PC-3 (cell line): ENCODE measurements around the gene NPFFR2. TPM values are rescaled to one million over a fixed set of nuclear protein-coding genes. Genes with fewer than 3 reads are reported as not detected.

Experiments used
- ATAC-seq: fragments of 200-7000 bp; cut with Tn5 transposase; 2 replicates; pipeline ENCODE4 v1.9.1; 2020; ENCODE audit warnings: mild to moderate bottlenecking, moderate library complexity
- BruUV-seq: library from RNA; stranded (reverse); fragments of 400-500 nt; replicated peaks from 2 replicates; lab custom pipeline; 2021; lab: Mats Ljungman, UMichigan
- CTCF ChIA-PET: fragments of 300-600 bp; sonication (Branson Sonifier 250); formaldehyde crosslinking; loops from one replicate; lab custom pipeline; 2022; ENCODE audit warnings: antibody characterized with exemption; lab: Charles Lee
- POLR2A ChIA-PET: fragments of 300-600 bp; sonication (Branson Sonifier 250); formaldehyde crosslinking; loops from one replicate; lab custom pipeline; 2022; ENCODE audit warnings: antibody characterized with exemption; ENCODE audit not compliant: unreplicated experiment; lab: Charles Lee
- DNase-seq: peaks from one replicate; pipeline ENCODE4 v3.0.0-alpha.2; 2015
- H2AFZ ChIP-seq: fragments of 300-600 bp; sonication (generic); 2 replicates; pipeline ENCODE4 v1.6.0; 2016; ENCODE audit warnings: antibody characterized with exemption, low read length
- H3F3A ChIP-seq: fragments of 300-600 bp; sonication (generic); one replicate; pipeline ENCODE4 v1.6.0; 2017; ENCODE audit warnings: antibody characterized with exemption, low read length, control low read depth, mild to moderate bottlenecking; ENCODE audit not compliant: unreplicated experiment
- H3K27ac ChIP-seq: fragments of 300-600 bp; sonication (generic); 2 replicates; pipeline ENCODE4 v1.5.1; 2016; ENCODE audit warnings: mild to moderate bottlenecking, low read length
- H3K27me3 ChIP-seq: fragments of 300-600 bp; sonication (generic); 2 replicates; pipeline ENCODE4 v1.6.1; 2016; ENCODE audit warnings: low read length, mixed read lengths
- H3K36me3 ChIP-seq: fragments of 300-600 bp; sonication (generic); 2 replicates; pipeline ENCODE4 v1.6.1; 2016; ENCODE audit warnings: low read depth, mixed run types, low read length, mixed read lengths
- H3K4me1 ChIP-seq: fragments of 300-600 bp; sonication (generic); 2 replicates; pipeline ENCODE4 v1.5.1; 2016; ENCODE audit warnings: low read length; ENCODE audit not compliant: insufficient read depth
- H3K4me2 ChIP-seq: fragments of 300-600 bp; sonication (generic); 2 replicates; pipeline ENCODE4 v1.6.0; 2016; ENCODE audit warnings: low read length
- H3K4me3 ChIP-seq: fragments of 300-600 bp; sonication (generic); 2 replicates; pipeline ENCODE4 v1.5.1; 2016; ENCODE audit warnings: mild to moderate bottlenecking, low read length, mixed read lengths
- H3K79me2 ChIP-seq: fragments of 300-600 bp; sonication (generic); 2 replicates; pipeline ENCODE4 v1.6.1; 2017; ENCODE audit warnings: low read length, mixed read lengths
- H3K9ac ChIP-seq: fragments of 300-600 bp; sonication (generic); 2 replicates; pipeline ENCODE4 v1.6.0; 2016; ENCODE audit warnings: mild to moderate bottlenecking, low read length
- H3K9me2 ChIP-seq: fragments of 300-600 bp; sonication (generic); replicated peaks from 2 replicates; pipeline ENCODE4 v1.6.1; 2016; ENCODE audit warnings: mixed run types, low read length, mixed read lengths
- H3K9me3 ChIP-seq: fragments of 300-600 bp; sonication (generic); 2 replicates; pipeline ENCODE4 v1.6.1; 2016; ENCODE audit warnings: low read length, mixed read lengths
- H4K20me1 ChIP-seq: fragments of 300-600 bp; sonication (generic); 2 replicates; pipeline ENCODE4 v1.6.1; 2016; ENCODE audit warnings: low read length, mixed read lengths
- EZH2 ChIP-seq: fragments of 300-600 bp; sonication (generic); IDR thresholded peaks from one replicate; pipeline ENCODE4 v1.6.1; 2017; ENCODE audit warnings: antibody characterized with exemption, mild to moderate bottlenecking, low read length; ENCODE audit not compliant: unreplicated experiment
- EZH2phosphoT487 ChIP-seq: fragments of 300-600 bp; sonication (generic); IDR thresholded peaks from 2 replicates; pipeline ENCODE4 v1.6.1; 2018; ENCODE audit warnings: mild to moderate bottlenecking, antibody characterized with exemption, low read length, borderline replicate concordance
- intact Hi-C: fragments of 100-400 bp; cut with micrococcal nuclease; formaldehyde crosslinking; loops from 2 replicates; pipeline ENCODE4 v1.9.0; 2023
- total RNA-seq: library from RNA; depleted of rRNA; stranded (reverse); fragments of >200 nt; gene quantifications from 2 replicates; pipeline ENCODE4 v1.2.3, GENCODE V29; 2014
- TF ChIP-seq, protein P1 (sequence below): fragments of 300-600 bp; sonication (generic); conservative IDR thresholded peaks from 2 replicates; pipeline ENCODE4 v1.5.1; 2017; ENCODE audit warnings: antibody characterized with exemption, low read depth, mild to moderate bottlenecking, low read length

The NPFFR2 gene
- total RNA-seq, 1 experiment from 2014 or later, result not detected

DNA sequence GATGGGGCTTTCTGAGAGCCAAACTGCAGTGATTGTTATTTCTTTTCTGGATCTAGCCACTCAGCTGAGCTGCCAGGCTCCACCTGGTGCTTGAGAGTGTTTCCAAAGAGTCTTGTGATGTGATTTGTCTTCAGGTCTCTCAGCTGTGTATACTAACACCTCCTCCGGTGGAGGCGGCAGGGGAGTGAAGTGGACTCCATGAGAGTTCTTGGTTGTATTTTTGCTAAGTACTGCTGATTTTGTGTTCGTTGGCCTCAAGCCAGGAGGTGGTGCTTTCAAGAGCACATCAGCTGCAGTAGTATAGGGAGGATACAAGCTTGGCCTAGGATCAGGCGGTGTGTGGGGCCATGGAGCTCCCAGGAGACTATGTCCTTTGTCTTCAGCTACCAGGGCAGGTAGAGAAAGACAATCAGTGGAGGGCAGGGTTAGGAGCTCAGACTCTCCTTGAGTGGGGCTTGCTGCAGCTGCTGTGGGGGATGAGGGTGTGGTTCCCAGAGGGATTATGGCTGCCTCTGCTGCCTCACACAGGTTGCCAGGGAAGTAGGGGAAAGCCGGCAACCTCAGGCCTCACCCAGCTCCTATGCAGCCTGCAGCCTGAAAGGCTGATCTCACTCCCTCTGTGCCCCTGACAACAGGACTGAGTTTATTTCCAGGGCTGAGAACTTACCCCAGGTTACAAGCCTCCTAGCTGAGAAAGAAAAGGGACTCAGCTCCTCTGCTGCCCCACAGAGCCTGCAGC, 62.4 kb downstream of the NPFFR2 start:
- no peak overlapping the region for H3K27ac ChIP-seq
- no peaks in the 10 kb centered on the region for H3K79me2 ChIP-seq
- ChIA-PET CTCF (no interaction called here), POLR2A (no interaction called here)
- no peaks in the 10 kb centered on the region for H3K36me3 ChIP-seq
- H3F3A ChIP-seq, result no peaks in the 10 kb centered on the region
- H3K9ac ChIP-seq, result no peak overlapping the region
- ATAC-seq (no peak), DNase-seq (no peak)
- H3K4me3 ChIP-seq, result no peak overlapping the region
- H2AFZ ChIP-seq, result no peak overlapping the region
- H3K4me1 ChIP-seq, result no peaks in the 10 kb centered on the region
- no TSS peak for BruUV-seq
- H3K27me3 ChIP-seq, result no peaks in the 10 kb centered on the region
- no peaks in the 10 kb centered on the region for H3K9me3 ChIP-seq
- H4K20me1 ChIP-seq, result no peaks in the 10 kb centered on the region
- TF ChIP-seq EZH2 (no peak), EZH2phosphoT487 (no peak)
- TF ChIP-seq, protein P1, sequence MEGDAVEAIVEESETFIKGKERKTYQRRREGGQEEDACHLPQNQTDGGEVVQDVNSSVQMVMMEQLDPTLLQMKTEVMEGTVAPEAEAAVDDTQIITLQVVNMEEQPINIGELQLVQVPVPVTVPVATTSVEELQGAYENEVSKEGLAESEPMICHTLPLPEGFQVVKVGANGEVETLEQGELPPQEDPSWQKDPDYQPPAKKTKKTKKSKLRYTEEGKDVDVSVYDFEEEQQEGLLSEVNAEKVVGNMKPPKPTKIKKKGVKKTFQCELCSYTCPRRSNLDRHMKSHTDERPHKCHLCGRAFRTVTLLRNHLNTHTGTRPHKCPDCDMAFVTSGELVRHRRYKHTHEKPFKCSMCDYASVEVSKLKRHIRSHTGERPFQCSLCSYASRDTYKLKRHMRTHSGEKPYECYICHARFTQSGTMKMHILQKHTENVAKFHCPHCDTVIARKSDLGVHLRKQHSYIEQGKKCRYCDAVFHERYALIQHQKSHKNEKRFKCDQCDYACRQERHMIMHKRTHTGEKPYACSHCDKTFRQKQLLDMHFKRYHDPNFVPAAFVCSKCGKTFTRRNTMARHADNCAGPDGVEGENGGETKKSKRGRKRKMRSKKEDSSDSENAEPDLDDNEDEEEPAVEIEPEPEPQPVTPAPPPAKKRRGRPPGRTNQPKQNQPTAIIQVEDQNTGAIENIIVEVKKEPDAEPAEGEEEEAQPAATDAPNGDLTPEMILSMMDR, result no peak
- intact Hi-C loops, result no loop called here
- H3K4me2 ChIP-seq, result no peak overlapping the region
- H3K9me2 ChIP-seq, result no peaks in the 10 kb centered on the region

DNA sequence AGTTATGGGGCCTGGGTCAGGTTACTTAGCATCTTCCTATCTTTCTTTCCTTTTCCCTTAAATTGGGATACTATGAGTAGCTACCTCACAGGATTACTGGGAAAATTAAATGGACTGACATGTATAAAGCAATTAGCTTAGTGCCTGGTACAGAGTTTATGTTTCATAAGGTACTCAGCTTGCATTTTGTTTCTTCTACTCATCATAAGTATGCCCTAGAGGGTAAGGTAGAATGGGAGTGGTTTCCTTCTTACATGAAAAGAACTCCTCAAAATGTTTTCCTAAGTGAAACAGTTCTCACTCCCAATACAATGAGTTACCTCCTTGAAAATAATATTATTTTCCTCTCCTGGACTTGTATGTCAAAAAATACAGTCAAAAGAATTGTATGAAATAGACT, 75.7 kb downstream of the NPFFR2 start:
- TF ChIP-seq, protein P1, result no peak
- TF ChIP-seq EZH2 (no peak), EZH2phosphoT487 (no peak)
- Histone ChIP-seq H3K9me2 (no peaks in the 10 kb centered on the region), H3K27ac (no peak overlapping the region), H3K36me3 (no peaks in the 10 kb centered on the region), H3K9me3 (no peaks in the 10 kb centered on the region), H3K4me3 (no peak overlapping the region), H3K4me1 (peaks cover 23% of the 10 kb centered on the region), H2AFZ (no peak overlapping the region), H3K4me2 (no peak overlapping the region), H3K27me3 (no peaks in the 10 kb centered on the region; the same call in 1 of the 2 replicates), H3F3A (no peaks in the 10 kb centered on the region), H4K20me1 (no peaks in the 10 kb centered on the region), H3K79me2 (no peaks in the 10 kb centered on the region), H3K9ac (no peak overlapping the region)
- no peak for ATAC-seq
- DNase-seq, result no peak
- intact Hi-C loops, result no loop called here
- CTCF ChIA-PET, result no interaction called here
- POLR2A ChIA-PET, result no interaction called here
- BruUV-seq, result no TSS peak

DNA sequence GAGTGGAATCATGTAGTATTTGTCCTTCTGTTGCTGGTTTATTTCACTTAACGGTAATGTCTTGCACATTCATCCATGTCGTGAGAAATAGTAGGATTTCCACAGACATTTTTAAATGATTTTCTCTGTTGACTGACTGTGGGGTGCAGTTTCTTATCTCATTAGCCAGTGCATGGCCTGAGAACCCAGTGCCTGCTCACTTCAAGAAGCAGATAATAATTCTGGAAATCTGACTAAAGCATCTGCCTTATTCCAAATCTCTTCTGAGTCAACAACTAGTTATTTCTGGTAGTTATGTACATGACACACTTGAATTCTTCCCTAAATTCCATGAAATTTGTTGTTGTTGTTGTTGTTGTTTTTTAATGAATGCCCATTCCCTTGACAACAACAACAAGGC, 77.6 kb downstream of the NPFFR2 start:
- TF ChIP-seq EZH2phosphoT487 (no peak), EZH2 (no peak)
- TF ChIP-seq, protein P1, result no peak
- Histone ChIP-seq H3F3A (no peaks in the 10 kb centered on the region), H3K9me2 (no peaks in the 10 kb centered on the region), H3K4me1 (peaks cover 30% of the 10 kb centered on the region), H3K9ac (no peak overlapping the region), H3K9me3 (no peaks in the 10 kb centered on the region), H3K4me3 (no peak overlapping the region), H2AFZ (no peak overlapping the region), H3K27me3 (no peaks in the 10 kb centered on the region; the same call in 1 of the 2 replicates), H3K4me2 (no peak overlapping the region), H3K27ac (no peak overlapping the region), H3K79me2 (no peaks in the 10 kb centered on the region), H3K36me3 (no peaks in the 10 kb centered on the region), H4K20me1 (no peaks in the 10 kb centered on the region)
- intact Hi-C loops, result no loop called here
- POLR2A ChIA-PET, result no interaction called here
- no TSS peak for BruUV-seq
- ATAC-seq (no peak), DNase-seq (no peak)
- CTCF ChIA-PET, result interaction anchor here (0.6 kb wide), 1 partner anchor 10 kb away, joined by 3 read pairs; no protein-coding TSS in a partner anchor
